ENCODE measurements around the gene ERFE. TPM values are rescaled to one million over a fixed set of nuclear protein-coding genes. Genes with fewer than 3 reads are reported as not detected.

ERFE gene
- total RNA-seq, 2 donors from 2014 or later, result 7.7 TPM; not detected in 1

DNA sequence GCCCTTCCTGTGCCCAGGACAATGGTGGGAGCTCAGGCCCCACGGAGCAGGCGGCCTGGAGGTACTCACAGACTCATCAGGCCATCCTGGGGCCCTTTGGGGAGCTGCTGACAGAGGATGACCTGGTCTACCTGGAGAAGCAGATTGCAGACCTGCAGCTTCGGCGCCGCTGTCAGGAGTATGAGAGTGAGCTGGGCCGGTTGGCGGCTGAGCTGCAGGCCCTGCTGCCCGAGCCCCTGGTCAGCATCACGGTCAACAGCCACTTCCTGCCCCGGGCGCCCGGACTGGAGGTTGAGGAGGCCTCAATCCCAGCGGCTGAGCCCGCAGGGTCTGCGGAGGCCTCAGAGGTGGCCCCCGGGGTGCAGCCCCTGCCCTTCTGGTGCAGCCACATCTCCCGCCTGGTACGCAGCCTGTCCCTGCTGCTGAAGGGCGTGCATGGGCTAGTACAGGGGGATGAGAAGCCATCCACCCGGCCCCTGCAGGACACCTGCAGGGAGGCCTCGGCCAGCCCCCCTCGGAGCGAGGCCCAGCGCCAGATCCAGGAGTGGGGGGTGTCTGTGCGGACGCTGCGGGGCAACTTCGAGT is 28.6 kb upstream of the ERFE start:
- Histone ChIP-seq H3K36me3 (no peaks in the 10 kb centered on the region), H3K9me3 (no peaks in the 10 kb centered on the region), H3K4me1 (replicated peaks) (no peaks in the 10 kb centered on the region), H3K4me3 (no peak overlapping the region), H3K27ac (no peak overlapping the region), H3K27me3 (replicated peaks; ENCODE audit: insufficient read depth) (no peaks in the 10 kb centered on the region)
- no peak for DNase-seq (ENCODE audit: low spot score)
- intact Hi-C loops (cut with DNase I), result no loop called here
- WGBS, result 86% methylated on average over 21 of the region's 28 CpGs
- TF ChIP-seq POLR2AphosphoS5 (IDR thresholded peaks at IDR 0.05) (no peak), POLR2A (IDR thresholded peaks at IDR 0.05) (no peak)
- TF ChIP-seq, protein P1, sequence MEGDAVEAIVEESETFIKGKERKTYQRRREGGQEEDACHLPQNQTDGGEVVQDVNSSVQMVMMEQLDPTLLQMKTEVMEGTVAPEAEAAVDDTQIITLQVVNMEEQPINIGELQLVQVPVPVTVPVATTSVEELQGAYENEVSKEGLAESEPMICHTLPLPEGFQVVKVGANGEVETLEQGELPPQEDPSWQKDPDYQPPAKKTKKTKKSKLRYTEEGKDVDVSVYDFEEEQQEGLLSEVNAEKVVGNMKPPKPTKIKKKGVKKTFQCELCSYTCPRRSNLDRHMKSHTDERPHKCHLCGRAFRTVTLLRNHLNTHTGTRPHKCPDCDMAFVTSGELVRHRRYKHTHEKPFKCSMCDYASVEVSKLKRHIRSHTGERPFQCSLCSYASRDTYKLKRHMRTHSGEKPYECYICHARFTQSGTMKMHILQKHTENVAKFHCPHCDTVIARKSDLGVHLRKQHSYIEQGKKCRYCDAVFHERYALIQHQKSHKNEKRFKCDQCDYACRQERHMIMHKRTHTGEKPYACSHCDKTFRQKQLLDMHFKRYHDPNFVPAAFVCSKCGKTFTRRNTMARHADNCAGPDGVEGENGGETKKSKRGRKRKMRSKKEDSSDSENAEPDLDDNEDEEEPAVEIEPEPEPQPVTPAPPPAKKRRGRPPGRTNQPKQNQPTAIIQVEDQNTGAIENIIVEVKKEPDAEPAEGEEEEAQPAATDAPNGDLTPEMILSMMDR (IDR thresholded peaks at IDR 0.05), result no peak

DNA sequence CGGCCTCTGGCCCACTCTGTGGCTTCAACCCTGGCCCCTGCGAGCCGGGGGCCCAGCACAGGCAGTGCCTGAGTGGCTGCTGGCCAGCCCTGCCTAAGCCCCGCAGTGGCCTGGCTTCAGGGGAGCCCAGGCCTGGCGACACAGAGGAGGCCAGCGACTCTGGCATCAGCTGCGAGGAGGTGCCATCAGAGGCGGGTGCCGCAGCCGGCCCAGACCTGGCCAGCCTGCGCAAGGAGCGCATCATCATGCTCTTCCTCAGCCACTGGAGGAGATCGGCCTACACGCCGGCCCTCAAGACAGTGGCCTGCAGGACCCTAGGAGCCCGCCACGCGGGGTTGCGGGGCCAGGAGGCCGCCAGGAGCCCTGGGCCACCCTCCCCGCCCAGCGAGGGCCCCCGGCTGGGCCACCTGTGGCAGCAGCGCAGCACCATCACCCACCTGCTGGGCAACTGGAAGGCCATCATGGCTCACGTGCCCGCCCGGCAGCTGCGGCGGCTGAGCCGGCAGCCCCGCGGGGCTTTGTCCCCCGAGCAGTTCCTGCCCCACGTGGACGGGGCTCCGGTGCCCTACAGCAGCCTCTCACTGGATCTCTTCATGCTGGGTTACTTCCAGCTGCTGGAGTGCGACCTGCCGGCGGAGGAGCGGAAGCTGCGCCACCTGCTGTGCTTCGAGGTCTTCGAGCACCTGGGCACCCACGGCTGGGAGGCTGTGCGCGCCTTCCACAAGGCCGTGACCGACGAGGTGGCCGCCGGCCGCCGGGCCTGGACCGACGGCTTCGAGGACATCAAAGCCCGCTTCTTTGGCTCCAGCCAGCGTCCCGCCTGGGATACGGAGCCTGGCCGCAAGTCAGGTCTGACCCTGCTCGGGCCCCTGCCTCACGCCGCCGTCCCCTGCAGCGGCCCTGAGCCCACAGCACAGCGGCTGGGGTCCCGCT is 27.8 kb upstream of the ERFE start:
- intact Hi-C loops (cut with DNase I), result no loop called here
- no peak overlapping the region for H3K27ac ChIP-seq
- no peaks in the 10 kb centered on the region for H3K4me1 ChIP-seq (replicated peaks)
- 89% methylated on average over 47 of the region's 68 CpGs for WGBS
- TF ChIP-seq POLR2AphosphoS5 (IDR thresholded peaks at IDR 0.05) (no peak), POLR2A (IDR thresholded peaks at IDR 0.05) (no peak)
- TF ChIP-seq, protein P1 (IDR thresholded peaks at IDR 0.05), result no peak
- no peak overlapping the region for H3K4me3 ChIP-seq
- H3K36me3 ChIP-seq, result no peaks in the 10 kb centered on the region
- no peaks in the 10 kb centered on the region for H3K9me3 ChIP-seq
- no peaks in the 10 kb centered on the region for H3K27me3 ChIP-seq (replicated peaks; ENCODE audit: insufficient read depth)
- DNase-seq (ENCODE audit: low spot score), result no peak

DNA sequence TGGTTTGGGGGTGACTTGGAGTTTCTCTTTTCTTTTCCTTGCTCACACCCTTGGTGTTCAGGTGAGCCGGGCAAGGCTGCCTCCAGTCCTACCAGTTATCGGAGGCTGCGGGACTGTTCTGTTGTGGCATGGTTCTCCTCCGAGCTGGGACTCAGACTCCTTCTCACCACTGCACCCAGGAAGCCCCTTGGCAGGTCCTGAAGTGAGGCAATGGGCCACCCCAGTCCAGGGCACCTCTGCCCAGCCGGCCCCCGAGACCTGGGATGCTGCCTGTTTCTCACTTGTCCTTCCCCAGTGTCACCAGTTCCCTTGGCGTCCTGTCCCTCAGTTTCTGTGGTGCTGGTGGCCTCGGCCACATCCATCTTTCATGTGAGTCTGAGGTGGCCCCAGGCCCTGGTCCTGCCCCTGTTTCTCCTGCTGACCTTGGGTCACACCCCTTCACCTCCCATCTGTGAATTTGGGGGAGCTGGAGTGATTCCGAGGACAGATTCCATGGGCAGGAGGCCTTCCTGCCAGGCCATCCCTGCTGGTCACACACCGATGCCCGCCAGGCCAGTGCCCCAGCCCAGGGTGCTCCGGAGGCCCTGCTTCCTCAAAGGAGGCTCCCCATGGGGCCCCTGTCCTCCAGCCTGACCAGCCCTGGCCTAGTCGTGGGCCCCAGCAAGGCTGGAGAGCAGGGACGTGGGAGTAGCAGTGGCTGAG is 26.9 kb upstream of the ERFE start:
- no peak overlapping the region for H3K27ac ChIP-seq
- H3K4me1 ChIP-seq (replicated peaks), result no peaks in the 10 kb centered on the region
- H3K9me3 ChIP-seq, result no peaks in the 10 kb centered on the region
- TF ChIP-seq POLR2AphosphoS5 (IDR thresholded peaks at IDR 0.05) (no peak), POLR2A (IDR thresholded peaks at IDR 0.05) (no peak)
- TF ChIP-seq, protein P1 (IDR thresholded peaks at IDR 0.05), result no peak
- no peaks in the 10 kb centered on the region for H3K27me3 ChIP-seq (replicated peaks; ENCODE audit: insufficient read depth)
- no peak for DNase-seq (ENCODE audit: low spot score)
- intact Hi-C loops (cut with DNase I), result no loop called here
- WGBS, result 96% methylated on average over 14 of the region's 14 CpGs
- H3K36me3 ChIP-seq, result no peaks in the 10 kb centered on the region
- no peak overlapping the region for H3K4me3 ChIP-seq

DNA sequence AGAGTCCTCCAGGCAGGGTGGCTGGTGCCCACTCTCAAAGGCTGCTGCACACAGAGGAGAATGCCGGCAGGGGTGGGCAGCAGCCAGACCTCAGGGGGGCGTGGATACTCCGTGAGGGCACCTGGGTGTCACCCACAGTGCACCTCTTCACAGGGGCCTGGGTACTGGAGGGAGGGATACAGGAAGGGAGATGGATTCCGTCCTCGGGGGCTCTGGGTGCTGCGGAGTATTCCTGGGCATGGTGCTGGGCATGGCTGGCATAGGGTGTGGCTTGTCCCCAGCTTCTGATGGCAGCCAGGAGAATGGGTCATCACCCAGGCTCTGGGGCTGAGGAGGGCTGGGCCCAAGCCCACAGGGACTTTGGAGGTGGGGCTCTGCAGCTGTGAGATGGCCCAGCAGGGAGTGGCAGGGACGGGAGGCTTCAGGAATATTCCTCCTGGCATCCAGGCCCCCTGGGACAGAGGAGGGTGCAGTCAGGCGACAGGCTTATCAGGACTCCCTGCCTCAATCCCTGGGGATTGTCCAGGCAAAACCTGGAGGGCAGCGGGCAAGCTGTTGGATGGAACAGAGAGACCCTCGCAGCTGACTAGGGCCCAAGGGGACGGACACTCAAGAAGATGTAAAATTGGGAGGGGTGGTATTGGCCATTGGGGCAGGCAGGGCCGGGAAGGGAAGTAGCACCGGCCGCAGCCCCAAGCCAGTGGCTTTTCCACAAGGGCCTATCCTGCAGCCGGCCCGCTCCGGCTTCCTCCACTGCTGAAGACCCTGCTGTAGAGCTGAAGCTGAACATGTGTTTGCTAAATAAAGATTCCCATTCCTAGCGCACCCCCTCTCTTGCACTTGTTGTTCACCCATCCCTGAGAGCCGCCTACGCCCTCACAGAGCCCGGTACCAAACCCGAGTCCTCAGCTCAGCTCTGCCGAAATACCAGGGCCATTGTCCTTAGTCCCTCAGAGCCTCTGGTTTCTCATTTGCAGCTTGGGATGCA is 26.0 kb upstream of the ERFE start:
- H3K27me3 ChIP-seq (replicated peaks; ENCODE audit: insufficient read depth), result no peaks in the 10 kb centered on the region
- H3K4me3 ChIP-seq, result no peak overlapping the region
- no peaks in the 10 kb centered on the region for H3K36me3 ChIP-seq
- H3K4me1 ChIP-seq (replicated peaks), result no peaks in the 10 kb centered on the region
- TF ChIP-seq POLR2AphosphoS5 (IDR thresholded peaks at IDR 0.05) (no peak), POLR2A (IDR thresholded peaks at IDR 0.05) (no peak)
- TF ChIP-seq, protein P1 (IDR thresholded peaks at IDR 0.05), result no peak
- H3K9me3 ChIP-seq, result no peaks in the 10 kb centered on the region
- WGBS, result 95% methylated on average over 23 of the region's 23 CpGs
- no peak overlapping the region for H3K27ac ChIP-seq
- no peak for DNase-seq (ENCODE audit: low spot score)
- intact Hi-C loops (cut with DNase I), result no loop called here
